A673 (cell line): Measurements from ENCODE around the gene UMAD1. TPM values are rescaled to one million over a fixed set of nuclear protein-coding genes. Genes with fewer than 3 reads are reported as not detected.

Experiments used
- BruUV-seq: library from RNA; stranded (reverse); fragments of 400-500 nt; replicated peaks from 2 replicates; lab custom pipeline; 2021; lab: Mats Ljungman, UMichigan
- CTCF ChIA-PET: fragments of 300-600 bp; sonication (Branson Sonifier 250); formaldehyde crosslinking; loops from one replicate; lab custom pipeline; 2022; ENCODE audit warnings: antibody characterized with exemption; lab: Charles Lee
- POLR2A ChIA-PET: fragments of 300-600 bp; sonication (Branson Sonifier 250); formaldehyde crosslinking; loops from one replicate; lab custom pipeline; 2022; ENCODE audit warnings: antibody characterized with exemption; ENCODE audit not compliant: low non-redundant PET; lab: Charles Lee
- DNase-seq: peaks from one replicate; pipeline ENCODE4 v3.0.0-alpha.2; 2015; ENCODE audit warnings: low spot score
- H3K27ac ChIP-seq: fragments of 200-600 bp; sonication (generic); 2 replicates; pipeline ENCODE4 v1.5.1; 2016; ENCODE audit warnings: mixed run types, low read depth, mild to moderate bottlenecking, mixed read lengths, antibody characterized with exemption, low read length; ENCODE audit not compliant: poor library complexity, severe bottlenecking
- H3K27me3 ChIP-seq: fragments of 200-600 bp; sonication (generic); replicated peaks from 2 replicates; pipeline ENCODE4 v1.6.1; 2017; ENCODE audit warnings: mixed run types, low read depth, mild to moderate bottlenecking, mixed read lengths, antibody characterized with exemption, low read length; ENCODE audit not compliant: insufficient read depth, poor library complexity
- H3K36me3 ChIP-seq: fragments of 200-600 bp; sonication (generic); 2 replicates; pipeline ENCODE4 v1.6.1; 2016; ENCODE audit warnings: mixed run types, mild to moderate bottlenecking, mixed read lengths, antibody characterized with exemption, low read length; ENCODE audit not compliant: insufficient read depth, poor library complexity, severe bottlenecking
- H3K4me1 ChIP-seq: fragments of 200-600 bp; sonication (generic); 2 replicates; pipeline ENCODE4 v1.6.1; 2017; ENCODE audit warnings: mixed run types, mild to moderate bottlenecking, mixed read lengths, antibody characterized with exemption, low read length; ENCODE audit not compliant: insufficient read depth, poor library complexity, severe bottlenecking
- H3K4me3 ChIP-seq: fragments of 200-600 bp; sonication (generic); 2 replicates; pipeline ENCODE4 v1.5.1; 2016; ENCODE audit warnings: low read depth, mixed run types, mild to moderate bottlenecking, mixed read lengths, low read length; ENCODE audit not compliant: poor library complexity, severe bottlenecking
- H3K9me3 ChIP-seq: fragments of 200-600 bp; sonication (generic); 2 replicates; pipeline ENCODE4 v1.6.1; 2016; ENCODE audit warnings: mixed run types, low read depth, mild to moderate bottlenecking, mixed read lengths, antibody characterized with exemption, low read length; ENCODE audit not compliant: poor library complexity, severe bottlenecking
- CTCF ChIP-seq: fragments of 300-800, 200-600 bp; sonication (generic); conservative IDR thresholded peaks from 2 replicates; pipeline ENCODE4 v1.5.1; 2017; ENCODE audit warnings: low read depth, mild to moderate bottlenecking, antibody characterized with exemption, low read length, moderate library complexity, mixed read lengths
- EZH2 ChIP-seq: fragments of 200-600 bp; sonication (generic); IDR thresholded peaks from 2 replicates; pipeline ENCODE4 v1.6.1; 2017; ENCODE audit warnings: borderline replicate concordance, low read depth, mild to moderate bottlenecking, mixed read lengths, antibody characterized with exemption, low read length; ENCODE audit not compliant: poor library complexity, severe bottlenecking
- intact Hi-C: fragments of 100-400 bp; cut with micrococcal nuclease; formaldehyde crosslinking; loops from one replicate; pipeline ENCODE4 v1.10.0; 2022; ENCODE audit not compliant: unreplicated experiment
- total RNA-seq: library from RNA; stranded (reverse); gene quantifications from 2 replicates; pipeline ENCODE4 v1.2.3, GENCODE V29; 2021

The UMAD1 gene
- total RNA-seq, 1 experiment from 2014 or later = 13.5 TPM

- TF ChIP-seq CTCF (no peak), EZH2 (no peak)
- ChIA-PET CTCF (no interaction called here), POLR2A (no interaction called here)
- BruUV-seq = no TSS peak
- no peak overlapping the region for H3K4me3 ChIP-seq
- intact Hi-C loops = no loop called here
- H3K9me3 ChIP-seq = no peaks in the 10 kb centered on the region
- no peaks in the 10 kb centered on the region for H3K27me3 ChIP-seq
- no peaks in the 10 kb centered on the region for H3K36me3 ChIP-seq
- no peaks in the 10 kb centered on the region for H3K4me1 ChIP-seq
- no peak overlapping the region for H3K27ac ChIP-seq
- DNase-seq = no peak
Observed at GRCh38 chr7:7921830-7922229, 281.3 kb downstream of the UMAD1 start.

- intact Hi-C loops = no loop called here
- Histone ChIP-seq H3K4me3 (no peak overlapping the region), H3K27ac (no peak overlapping the region), H3K36me3 (no peaks in the 10 kb centered on the region), H3K9me3 (no peaks in the 10 kb centered on the region), H3K27me3 (no peaks in the 10 kb centered on the region), H3K4me1 (no peaks in the 10 kb centered on the region)
- POLR2A ChIA-PET = no interaction called here
- DNase-seq = no peak
- BruUV-seq = no TSS peak
- TF ChIP-seq CTCF (no peak), EZH2 (no peak)
- CTCF ChIA-PET = no interaction called here
Observed at GRCh38 chr7:7922684-7923385, 282.3 kb downstream of the UMAD1 start.

GRCh38 chr7:7923818-7924217, 283.3 kb downstream of the UMAD1 start:
- intact Hi-C loops = no loop called here

More at GRCh38 chr7:7923818-7924217, 283.3 kb downstream of the UMAD1 start:
- no peaks in the 10 kb centered on the region for H3K4me1 ChIP-seq
- H3K4me3 ChIP-seq = no peak overlapping the region
- no TSS peak for BruUV-seq
- no peaks in the 10 kb centered on the region for H3K9me3 ChIP-seq
- H3K36me3 ChIP-seq = no peaks in the 10 kb centered on the region
- POLR2A ChIA-PET = no interaction called here
- H3K27me3 ChIP-seq = no peaks in the 10 kb centered on the region
- H3K27ac ChIP-seq = no peak overlapping the region
- DNase-seq = no peak
- TF ChIP-seq CTCF (no peak), EZH2 (no peak)
- CTCF ChIA-PET = no interaction called here
